ENCODE measurements around the gene BPIFB6.

DNA sequence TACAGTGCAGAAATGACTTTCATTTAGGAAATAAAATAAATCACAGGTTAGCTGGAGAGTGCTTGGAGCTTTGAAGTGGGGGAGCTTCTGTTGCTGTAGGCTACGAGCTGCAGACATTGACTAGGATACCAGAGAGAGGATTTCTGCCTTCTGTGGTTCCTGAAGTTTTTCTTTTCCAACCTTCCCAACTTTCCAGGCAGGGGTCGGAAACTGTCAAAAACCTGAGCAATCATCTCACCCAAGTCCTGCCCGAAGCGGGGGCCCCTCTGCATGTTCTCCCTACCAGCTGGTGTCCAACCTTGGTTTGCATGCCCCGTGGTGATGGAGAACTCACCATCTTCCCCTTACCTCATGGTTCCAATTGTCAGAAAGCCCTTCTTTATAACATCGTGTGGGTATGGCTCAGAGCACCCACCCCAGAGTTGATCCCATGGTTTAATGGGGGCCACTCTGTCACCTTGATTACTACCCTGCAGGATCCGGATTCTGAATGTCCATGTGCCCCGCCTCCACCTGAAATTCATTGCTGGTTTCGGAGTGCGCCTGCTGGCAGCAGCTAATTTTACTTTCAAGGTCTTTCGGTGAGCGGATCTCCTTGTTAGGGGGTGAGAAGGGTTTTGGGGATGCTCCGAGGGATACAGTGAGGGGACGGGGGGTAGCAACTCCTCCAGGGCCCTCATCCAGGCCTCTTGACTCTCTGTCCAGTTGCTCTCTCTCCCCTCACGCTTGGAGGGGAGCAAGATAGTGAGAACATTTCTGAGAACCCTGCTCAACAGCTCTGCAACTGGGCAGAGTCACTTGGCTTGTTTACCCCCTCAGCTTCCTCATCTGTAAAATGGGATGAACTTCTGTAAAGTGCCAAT is 18.9 kb upstream of the BPIFB6 start:
- TF ChIP-seq, protein P1, sequence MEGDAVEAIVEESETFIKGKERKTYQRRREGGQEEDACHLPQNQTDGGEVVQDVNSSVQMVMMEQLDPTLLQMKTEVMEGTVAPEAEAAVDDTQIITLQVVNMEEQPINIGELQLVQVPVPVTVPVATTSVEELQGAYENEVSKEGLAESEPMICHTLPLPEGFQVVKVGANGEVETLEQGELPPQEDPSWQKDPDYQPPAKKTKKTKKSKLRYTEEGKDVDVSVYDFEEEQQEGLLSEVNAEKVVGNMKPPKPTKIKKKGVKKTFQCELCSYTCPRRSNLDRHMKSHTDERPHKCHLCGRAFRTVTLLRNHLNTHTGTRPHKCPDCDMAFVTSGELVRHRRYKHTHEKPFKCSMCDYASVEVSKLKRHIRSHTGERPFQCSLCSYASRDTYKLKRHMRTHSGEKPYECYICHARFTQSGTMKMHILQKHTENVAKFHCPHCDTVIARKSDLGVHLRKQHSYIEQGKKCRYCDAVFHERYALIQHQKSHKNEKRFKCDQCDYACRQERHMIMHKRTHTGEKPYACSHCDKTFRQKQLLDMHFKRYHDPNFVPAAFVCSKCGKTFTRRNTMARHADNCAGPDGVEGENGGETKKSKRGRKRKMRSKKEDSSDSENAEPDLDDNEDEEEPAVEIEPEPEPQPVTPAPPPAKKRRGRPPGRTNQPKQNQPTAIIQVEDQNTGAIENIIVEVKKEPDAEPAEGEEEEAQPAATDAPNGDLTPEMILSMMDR (IDR thresholded peaks at IDR 0.05): no peak
- TF ChIP-seq POLR2AphosphoS5 (IDR thresholded peaks at IDR 0.05): no peak
